ENCODE measurements around the gene PEX7. TPM values are rescaled to one million over a fixed set of nuclear protein-coding genes. Genes with fewer than 3 reads are reported as not detected.

Gene PEX7
- total and polyA plus RNA-seq, 2 experiments from 2014 or later = 11.8 to 13.5 TPM

DNA sequence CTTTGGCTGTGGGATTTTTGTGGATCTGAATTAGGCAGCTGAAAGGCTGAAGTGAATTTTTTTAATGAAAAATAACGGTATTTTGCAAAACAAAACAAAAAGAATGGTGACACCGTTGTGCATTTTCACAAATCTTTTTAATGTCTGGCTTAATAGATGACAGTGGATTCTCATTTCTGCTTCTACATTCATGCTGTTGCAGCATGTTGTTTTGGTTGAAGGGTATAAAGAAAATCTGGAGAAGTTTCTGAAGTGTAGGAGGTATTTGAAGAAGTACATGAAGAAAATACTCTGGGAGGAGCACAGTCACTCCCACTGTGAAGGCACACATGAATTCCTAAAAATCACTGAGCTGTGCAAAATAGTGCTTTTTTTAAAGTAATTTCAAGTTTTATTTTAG, 27.0 kb upstream of the PEX7 start:
- TF ChIP-seq NANOG (IDR thresholded peaks at IDR 0.05; ENCODE audit: borderline replicate concordance) (no peak), ZNF114 (CRISPR knock-in tag; IDR thresholded peaks at IDR 0.05) (no peak), ZNF331 (CRISPR knock-in tag; IDR thresholded peaks at IDR 0.05; ENCODE audit: low read depth) (no peak), POLR2AphosphoS5 (IDR thresholded peaks at IDR 0.05; ENCODE audit: low read depth) (no peak), EZH2 (IDR thresholded peaks at IDR 0.05; ENCODE audit: low read depth, unreplicated experiment) (no peak), CREB1 (CRISPR knock-in tag; IDR thresholded peaks at IDR 0.05; ENCODE audit: low read depth) (no peak), JUNB (IDR thresholded peaks at IDR 0.05; ENCODE audit: unreplicated experiment) (no peak), STAT1 (IDR thresholded peaks at IDR 0.05; ENCODE audit: unreplicated experiment) (no peak), EZH2phosphoT487 (IDR thresholded peaks at IDR 0.05; ENCODE audit: unreplicated experiment) (no peak)
- TF ChIP-seq, protein P1, sequence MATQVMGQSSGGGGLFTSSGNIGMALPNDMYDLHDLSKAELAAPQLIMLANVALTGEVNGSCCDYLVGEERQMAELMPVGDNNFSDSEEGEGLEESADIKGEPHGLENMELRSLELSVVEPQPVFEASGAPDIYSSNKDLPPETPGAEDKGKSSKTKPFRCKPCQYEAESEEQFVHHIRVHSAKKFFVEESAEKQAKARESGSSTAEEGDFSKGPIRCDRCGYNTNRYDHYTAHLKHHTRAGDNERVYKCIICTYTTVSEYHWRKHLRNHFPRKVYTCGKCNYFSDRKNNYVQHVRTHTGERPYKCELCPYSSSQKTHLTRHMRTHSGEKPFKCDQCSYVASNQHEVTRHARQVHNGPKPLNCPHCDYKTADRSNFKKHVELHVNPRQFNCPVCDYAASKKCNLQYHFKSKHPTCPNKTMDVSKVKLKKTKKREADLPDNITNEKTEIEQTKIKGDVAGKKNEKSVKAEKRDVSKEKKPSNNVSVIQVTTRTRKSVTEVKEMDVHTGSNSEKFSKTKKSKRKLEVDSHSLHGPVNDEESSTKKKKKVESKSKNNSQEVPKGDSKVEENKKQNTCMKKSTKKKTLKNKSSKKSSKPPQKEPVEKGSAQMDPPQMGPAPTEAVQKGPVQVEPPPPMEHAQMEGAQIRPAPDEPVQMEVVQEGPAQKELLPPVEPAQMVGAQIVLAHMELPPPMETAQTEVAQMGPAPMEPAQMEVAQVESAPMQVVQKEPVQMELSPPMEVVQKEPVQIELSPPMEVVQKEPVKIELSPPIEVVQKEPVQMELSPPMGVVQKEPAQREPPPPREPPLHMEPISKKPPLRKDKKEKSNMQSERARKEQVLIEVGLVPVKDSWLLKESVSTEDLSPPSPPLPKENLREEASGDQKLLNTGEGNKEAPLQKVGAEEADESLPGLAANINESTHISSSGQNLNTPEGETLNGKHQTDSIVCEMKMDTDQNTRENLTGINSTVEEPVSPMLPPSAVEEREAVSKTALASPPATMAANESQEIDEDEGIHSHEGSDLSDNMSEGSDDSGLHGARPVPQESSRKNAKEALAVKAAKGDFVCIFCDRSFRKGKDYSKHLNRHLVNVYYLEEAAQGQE (IDR thresholded peaks at IDR 0.05; ENCODE audit: unreplicated experiment) = no peak
- TF ChIP-seq, protein P2, sequence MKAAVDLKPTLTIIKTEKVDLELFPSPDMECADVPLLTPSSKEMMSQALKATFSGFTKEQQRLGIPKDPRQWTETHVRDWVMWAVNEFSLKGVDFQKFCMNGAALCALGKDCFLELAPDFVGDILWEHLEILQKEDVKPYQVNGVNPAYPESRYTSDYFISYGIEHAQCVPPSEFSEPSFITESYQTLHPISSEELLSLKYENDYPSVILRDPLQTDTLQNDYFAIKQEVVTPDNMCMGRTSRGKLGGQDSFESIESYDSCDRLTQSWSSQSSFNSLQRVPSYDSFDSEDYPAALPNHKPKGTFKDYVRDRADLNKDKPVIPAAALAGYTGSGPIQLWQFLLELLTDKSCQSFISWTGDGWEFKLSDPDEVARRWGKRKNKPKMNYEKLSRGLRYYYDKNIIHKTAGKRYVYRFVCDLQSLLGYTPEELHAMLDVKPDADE (IDR thresholded peaks at IDR 0.05) = no peak
- TF ChIP-seq, protein P3, sequence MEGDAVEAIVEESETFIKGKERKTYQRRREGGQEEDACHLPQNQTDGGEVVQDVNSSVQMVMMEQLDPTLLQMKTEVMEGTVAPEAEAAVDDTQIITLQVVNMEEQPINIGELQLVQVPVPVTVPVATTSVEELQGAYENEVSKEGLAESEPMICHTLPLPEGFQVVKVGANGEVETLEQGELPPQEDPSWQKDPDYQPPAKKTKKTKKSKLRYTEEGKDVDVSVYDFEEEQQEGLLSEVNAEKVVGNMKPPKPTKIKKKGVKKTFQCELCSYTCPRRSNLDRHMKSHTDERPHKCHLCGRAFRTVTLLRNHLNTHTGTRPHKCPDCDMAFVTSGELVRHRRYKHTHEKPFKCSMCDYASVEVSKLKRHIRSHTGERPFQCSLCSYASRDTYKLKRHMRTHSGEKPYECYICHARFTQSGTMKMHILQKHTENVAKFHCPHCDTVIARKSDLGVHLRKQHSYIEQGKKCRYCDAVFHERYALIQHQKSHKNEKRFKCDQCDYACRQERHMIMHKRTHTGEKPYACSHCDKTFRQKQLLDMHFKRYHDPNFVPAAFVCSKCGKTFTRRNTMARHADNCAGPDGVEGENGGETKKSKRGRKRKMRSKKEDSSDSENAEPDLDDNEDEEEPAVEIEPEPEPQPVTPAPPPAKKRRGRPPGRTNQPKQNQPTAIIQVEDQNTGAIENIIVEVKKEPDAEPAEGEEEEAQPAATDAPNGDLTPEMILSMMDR (conservative IDR thresholded peaks at IDR 0.05; ENCODE audit: low read depth in 2 of 2) = no peak
- TF ChIP-seq, protein P4, sequence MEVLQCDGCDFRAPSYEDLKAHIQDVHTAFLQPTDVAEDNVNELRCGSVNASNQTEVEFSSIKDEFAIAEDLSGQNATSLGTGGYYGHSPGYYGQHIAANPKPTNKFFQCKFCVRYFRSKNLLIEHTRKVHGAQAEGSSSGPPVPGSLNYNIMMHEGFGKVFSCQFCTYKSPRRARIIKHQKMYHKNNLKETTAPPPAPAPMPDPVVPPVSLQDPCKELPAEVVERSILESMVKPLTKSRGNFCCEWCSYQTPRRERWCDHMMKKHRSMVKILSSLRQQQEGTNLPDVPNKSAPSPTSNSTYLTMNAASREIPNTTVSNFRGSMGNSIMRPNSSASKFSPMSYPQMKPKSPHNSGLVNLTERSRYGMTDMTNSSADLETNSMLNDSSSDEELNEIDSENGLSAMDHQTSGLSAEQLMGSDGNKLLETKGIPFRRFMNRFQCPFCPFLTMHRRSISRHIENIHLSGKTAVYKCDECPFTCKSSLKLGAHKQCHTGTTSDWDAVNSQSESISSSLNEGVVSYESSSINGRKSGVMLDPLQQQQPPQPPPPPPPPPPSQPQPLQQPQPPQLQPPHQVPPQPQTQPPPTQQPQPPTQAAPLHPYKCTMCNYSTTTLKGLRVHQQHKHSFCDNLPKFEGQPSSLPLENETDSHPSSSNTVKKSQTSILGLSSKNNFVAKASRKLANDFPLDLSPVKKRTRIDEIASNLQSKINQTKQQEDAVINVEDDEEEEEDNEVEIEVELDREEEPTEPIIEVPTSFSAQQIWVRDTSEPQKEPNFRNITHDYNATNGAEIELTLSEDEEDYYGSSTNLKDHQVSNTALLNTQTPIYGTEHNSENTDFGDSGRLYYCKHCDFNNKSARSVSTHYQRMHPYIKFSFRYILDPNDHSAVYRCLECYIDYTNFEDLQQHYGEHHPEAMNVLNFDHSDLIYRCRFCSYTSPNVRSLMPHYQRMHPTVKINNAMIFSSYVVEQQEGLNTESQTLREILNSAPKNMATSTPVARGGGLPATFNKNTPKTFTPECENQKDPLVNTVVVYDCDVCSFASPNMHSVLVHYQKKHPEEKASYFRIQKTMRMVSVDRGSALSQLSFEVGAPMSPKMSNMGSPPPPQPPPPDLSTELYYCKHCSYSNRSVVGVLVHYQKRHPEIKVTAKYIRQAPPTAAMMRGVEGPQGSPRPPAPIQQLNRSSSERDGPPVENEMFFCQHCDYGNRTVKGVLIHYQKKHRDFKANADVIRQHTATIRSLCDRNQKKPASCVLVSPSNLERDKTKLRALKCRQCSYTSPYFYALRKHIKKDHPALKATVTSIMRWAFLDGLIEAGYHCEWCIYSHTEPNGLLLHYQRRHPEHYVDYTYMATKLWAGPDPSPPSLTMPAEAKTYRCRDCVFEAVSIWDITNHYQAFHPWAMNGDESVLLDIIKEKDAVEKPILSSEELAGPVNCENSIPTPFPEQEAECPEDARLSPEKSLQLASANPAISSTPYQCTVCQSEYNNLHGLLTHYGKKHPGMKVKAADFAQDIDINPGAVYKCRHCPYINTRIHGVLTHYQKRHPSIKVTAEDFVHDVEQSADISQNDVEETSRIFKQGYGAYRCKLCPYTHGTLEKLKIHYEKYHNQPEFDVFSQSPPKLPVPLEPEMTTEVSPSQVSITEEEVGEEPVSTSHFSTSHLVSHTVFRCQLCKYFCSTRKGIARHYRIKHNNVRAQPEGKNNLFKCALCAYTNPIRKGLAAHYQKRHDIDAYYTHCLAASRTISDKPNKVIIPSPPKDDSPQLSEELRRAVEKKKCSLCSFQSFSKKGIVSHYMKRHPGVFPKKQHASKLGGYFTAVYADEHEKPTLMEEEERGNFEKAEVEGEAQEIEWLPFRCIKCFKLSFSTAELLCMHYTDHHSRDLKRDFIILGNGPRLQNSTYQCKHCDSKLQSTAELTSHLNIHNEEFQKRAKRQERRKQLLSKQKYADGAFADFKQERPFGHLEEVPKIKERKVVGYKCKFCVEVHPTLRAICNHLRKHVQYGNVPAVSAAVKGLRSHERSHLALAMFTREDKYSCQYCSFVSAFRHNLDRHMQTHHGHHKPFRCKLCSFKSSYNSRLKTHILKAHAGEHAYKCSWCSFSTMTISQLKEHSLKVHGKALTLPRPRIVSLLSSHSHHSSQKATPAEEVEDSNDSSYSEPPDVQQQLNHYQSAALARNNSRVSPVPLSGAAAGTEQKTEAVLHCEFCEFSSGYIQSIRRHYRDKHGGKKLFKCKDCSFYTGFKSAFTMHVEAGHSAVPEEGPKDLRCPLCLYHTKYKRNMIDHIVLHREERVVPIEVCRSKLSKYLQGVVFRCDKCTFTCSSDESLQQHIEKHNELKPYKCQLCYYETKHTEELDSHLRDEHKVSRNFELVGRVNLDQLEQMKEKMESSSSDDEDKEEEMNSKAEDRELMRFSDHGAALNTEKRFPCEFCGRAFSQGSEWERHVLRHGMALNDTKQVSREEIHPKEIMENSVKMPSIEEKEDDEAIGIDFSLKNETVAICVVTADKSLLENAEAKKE (CRISPR knock-in tag; IDR thresholded peaks at IDR 0.05) = no peak
- Mint-ChIP-seq H3K36me3 (ENCODE audit: low read depth) (no peaks in the 10 kb centered on the region; the same call in 2 of the 3 replicates), H3K27me3 (ENCODE audit: insufficient read depth, low read depth, poor library complexity) (peaks cover 23% of the 10 kb centered on the region), H3K27ac (no peak overlapping the region), H3K4me3 (no peak overlapping the region), H3K9me3 (no peaks in the 10 kb centered on the region; the same call in 2 of the 3 replicates), H3K4me1 (peaks cover 6% of the 10 kb centered on the region; the same call in 2 of the 3 replicates)
- Histone ChIP-seq H3K4me1 (ENCODE audit: insufficient read depth) (peaks cover 12% of the 10 kb centered on the region; the same call in 1 of the 2 replicates), H2AFZ (no peak overlapping the region), H3K4me3 (no peak overlapping the region), H3F3A (replicated peaks; ENCODE audit: low read depth) (0 out of 2 replicates have a peak, but pooled peaks cover 3% of the 10 kb centered on the region), H3K36me3 (ENCODE audit: insufficient read depth) (no peaks in the 10 kb centered on the region), H3K4me2 (no peak overlapping the region), H3K79me2 (replicated peaks; ENCODE audit: insufficient read depth) (no peaks in the 10 kb centered on the region), H4K20me1 (replicated peaks; ENCODE audit: insufficient read depth) (no peaks in the 10 kb centered on the region), H3K27me3 (ENCODE audit: insufficient read depth) (peaks cover 47% of the 10 kb centered on the region), H3K9me2 (ENCODE audit: insufficient read depth) (no peaks in the 10 kb centered on the region), H3K27ac (ENCODE audit: low read depth) (no peak overlapping the region)
- no peak for ATAC-seq
- DNase-seq (ENCODE audit: low spot score) = no peak
